Activated naive CD4-positive, alpha-beta T cell treated with Interleukin-2 at 50 U/mL for 16 hours (primary cell): ENCODE measurements around the gene PLGLB2.
"Not testable (repeated sequence)": the region's sequence is repeated elsewhere in the genome, so short reads cannot be mapped to it uniquely, and the experiment has no call there.

Experiments used
- DNase-seq: peaks from one replicate; pipeline ENCODE4 v3.0.0-alpha.2; 2020

Gene PLGLB2

GRCh38 chr2:87747791-87748190 is at the start of gene PLGLB2:
PLGLB2 (plus strand) TSS chr2:87748087; CDS start chr2:87748154, 67 bp downstream.
- not testable (repeated sequence) for DNase-seq

- DNase-seq: not testable (repeated sequence)
Observed at GRCh38 chr2:87704572-87705323, 43.1 kb upstream of the PLGLB2 start.

- DNase-seq: not testable (repeated sequence)
Observed at GRCh38 chr2:87708368-87708767, 39.5 kb upstream of the PLGLB2 start.

GRCh38 chr2:87727940-87728599 is 19.8 kb upstream of the PLGLB2 start:
- not testable (repeated sequence) for DNase-seq

- not testable (repeated sequence) for DNase-seq
Observed at GRCh38 chr2:87740928-87741327, 7.0 kb upstream of the PLGLB2 start.

GRCh38 chr2:87742393-87743108 is 5.3 kb upstream of the PLGLB2 start:
- DNase-seq: not testable (repeated sequence)

- not testable (repeated sequence) for DNase-seq
Observed at GRCh38 chr2:87743638-87744037, 4.2 kb upstream of the PLGLB2 start.

GRCh38 chr2:87745353-87745951 is 2.4 kb upstream of the PLGLB2 start:
- DNase-seq: not testable (repeated sequence)

- DNase-seq: not testable (repeated sequence)
Observed at GRCh38 chr2:87748524-87748923, 637 bp downstream of the PLGLB2 start.

GRCh38 chr2:87750560-87750959 is 2.7 kb downstream of the PLGLB2 start:
- DNase-seq: not testable (repeated sequence)

GRCh38 chr2:87754759-87755158 is 6.9 kb downstream of the PLGLB2 start:
- not testable (repeated sequence) for DNase-seq
